ENCODE measurements around the gene DUSP19. TPM values are rescaled to one million over a fixed set of nuclear protein-coding genes. Genes with fewer than 3 reads are reported as not detected.
A peak's percentile ranks its signal among the peaks of the same experiment; 100 is the strongest.
"Not testable (repeated sequence)": the region's sequence is repeated elsewhere in the genome, so short reads cannot be mapped to it uniquely, and the experiment has no call there.

DUSP19 gene
- total and polyA plus RNA-seq, 2 donors from 2014 or later: 1.8 to 4.4 TPM

DNA sequence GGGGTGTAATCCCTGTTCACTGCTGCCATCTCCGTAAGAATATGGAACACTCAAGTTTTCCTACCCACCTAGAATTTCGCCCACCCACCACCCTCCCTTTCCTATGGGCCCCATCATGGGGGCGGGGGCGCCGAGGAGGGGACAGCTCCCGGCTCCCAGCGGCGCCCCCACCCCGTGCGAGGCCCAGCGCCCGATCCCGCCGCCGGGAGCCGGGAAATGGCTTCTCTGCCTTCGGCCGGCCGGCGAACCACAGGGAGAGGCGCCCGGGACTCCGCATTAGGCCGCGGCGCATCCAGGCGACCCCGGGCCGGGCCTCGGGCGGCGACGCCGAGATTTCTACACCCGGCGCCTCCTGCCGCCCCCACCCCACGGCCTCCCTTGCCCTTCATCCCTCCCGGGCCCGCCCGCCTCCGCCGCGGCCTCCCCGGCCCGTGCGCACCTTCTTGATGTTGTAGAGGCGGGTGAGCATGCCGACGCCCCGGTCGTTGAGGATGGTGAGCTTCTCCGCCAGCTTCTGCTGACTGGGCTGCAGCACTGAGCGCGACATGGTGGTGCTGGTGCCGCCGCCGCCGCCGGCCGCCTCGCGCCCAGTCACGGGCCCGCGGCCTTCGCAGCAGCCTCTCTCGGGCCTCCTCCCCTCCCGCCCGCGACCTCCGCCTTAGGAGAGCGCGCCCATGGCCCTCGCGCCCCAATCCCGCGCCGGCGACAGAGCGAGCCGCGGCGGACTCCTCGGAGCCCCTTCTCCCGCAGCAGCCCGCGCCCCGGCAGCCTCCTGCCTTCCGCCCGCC is 40.8 kb upstream of the DUSP19 start:
- Histone ChIP-seq H3K36me3 (ENCODE audit: control insufficient read depth in 2 of 3, insufficient read depth in 3 of 3, low read length in 3 of 3) (no peaks in the 10 kb centered on the region), H3K4me3 (ENCODE audit: low read length in 3 of 3) (peak overlapping the region; percentile 83 to 92 (median 88)), H3K9me3 (ENCODE audit: control insufficient read depth in 2 of 3, insufficient read depth in 1 of 3, low read length in 3 of 3) (no peaks in the 10 kb centered on the region), H3K9ac (ENCODE audit: low read length in 3 of 3) (peak overlapping the region; percentile 80 to 95 (median 85)), H3K27me3 (ENCODE audit: control insufficient read depth, insufficient read depth, low read length) (no peaks in the 10 kb centered on the region), H3K4me1 (ENCODE audit: control insufficient read depth in 2 of 3, insufficient read depth in 2 of 3, low read depth in 1 of 3, low read length in 3 of 3) (peaks cover 0 to 16% (median 6%) of the 10 kb centered on the region in 3 donors), H3K27ac (ENCODE audit: low read depth in 2 of 2, low read length in 2 of 2) (peak overlapping the region; percentile 96)
- peak in 2 of 5 donors; percentile 71 to 80 for DNase-seq
- intact Hi-C loops (cut with DNase I): no loop called here
- no peak for FAIRE-seq
- TF ChIP-seq CTCF (IDR thresholded peaks at IDR 0.05; ENCODE audit: borderline replicate concordance, extremely low read depth, insufficient read depth): no peak

DNA sequence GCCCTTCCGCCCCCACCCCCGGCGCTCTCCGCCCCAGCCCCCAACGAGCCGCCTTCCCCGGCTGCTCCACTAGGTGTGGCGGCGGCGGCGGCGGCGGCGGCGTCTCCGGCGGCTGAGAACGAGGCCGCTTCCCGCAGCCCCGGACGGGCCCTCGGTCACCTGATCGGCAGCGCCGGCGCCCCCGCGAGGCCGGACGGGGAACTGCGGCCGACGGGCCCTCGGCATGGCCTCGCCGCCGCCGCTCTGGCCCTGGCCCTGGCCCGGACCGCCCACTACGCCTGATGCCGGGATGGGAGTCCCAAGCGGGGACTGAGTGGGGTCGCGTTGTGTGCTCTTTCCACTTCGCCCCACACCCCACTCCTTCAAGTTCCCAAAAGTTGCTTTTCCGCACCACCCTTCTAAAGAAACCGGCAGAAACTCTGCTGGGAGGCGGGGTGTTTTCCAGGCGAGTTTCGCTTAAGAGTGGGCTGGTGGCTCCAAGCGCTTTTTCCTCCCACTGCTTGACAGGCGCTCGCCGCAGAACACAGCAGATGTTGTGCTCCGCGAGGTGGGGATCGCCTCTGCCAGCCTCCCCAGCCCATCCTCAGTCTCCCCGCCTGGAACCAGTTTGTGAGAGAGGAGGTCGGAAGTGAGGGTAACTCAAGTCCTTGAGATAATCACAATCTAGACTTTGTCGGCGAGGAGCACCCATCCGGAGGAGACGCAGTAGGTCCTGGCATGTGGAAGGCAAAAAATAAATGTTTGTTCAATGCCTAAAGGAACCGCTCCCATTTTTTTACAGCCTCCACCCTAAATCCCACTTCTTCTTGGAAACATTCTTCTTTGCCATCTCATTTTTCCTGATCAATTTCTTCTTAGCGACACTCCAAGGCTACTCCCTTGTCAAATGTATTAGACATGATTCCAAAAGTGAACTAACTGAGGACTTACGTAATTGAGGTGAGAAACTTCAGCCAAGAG is 39.9 kb upstream of the DUSP19 start, which contains the start of gene NCKAP1:
Gene NCKAP1, minus strand, starts transcription at position 117 of the 960 bp plus-strand sequence. CDS start 358 bp downstream, outside the sequence.
- DNase-seq (peak; percentile 92 to 96 (median 95)), FAIRE-seq (no peak)
- intact Hi-C loops (cut with DNase I): no loop called here
- Histone ChIP-seq H3K27me3 (ENCODE audit: control insufficient read depth, insufficient read depth, low read length) (no peaks in the 10 kb centered on the region), H3K27ac (ENCODE audit: low read depth in 2 of 2, low read length in 2 of 2) (peak within 1 kb of the TSS; percentile 96), H3K4me3 (ENCODE audit: low read length in 3 of 3) (peak within 1 kb of the TSS; percentile 83 to 92 (median 88)), H3K9me3 (ENCODE audit: control insufficient read depth in 2 of 3, insufficient read depth in 1 of 3, low read length in 3 of 3) (no peaks in the 10 kb centered on the region), H3K36me3 (ENCODE audit: control insufficient read depth in 2 of 3, insufficient read depth in 3 of 3, low read length in 3 of 3) (no peaks in the 10 kb centered on the region), H3K4me1 (ENCODE audit: control insufficient read depth in 2 of 3, insufficient read depth in 2 of 3, low read depth in 1 of 3, low read length in 3 of 3) (peaks cover 0 to 16% (median 6%) of the 10 kb centered on the region in 3 donors), H3K9ac (ENCODE audit: low read length in 3 of 3) (peak within 1 kb of the TSS; percentile 80 to 95 (median 85))
- peak; percentile 91 for TF ChIP-seq CTCF (IDR thresholded peaks at IDR 0.05; ENCODE audit: borderline replicate concordance, extremely low read depth, insufficient read depth)

DNA sequence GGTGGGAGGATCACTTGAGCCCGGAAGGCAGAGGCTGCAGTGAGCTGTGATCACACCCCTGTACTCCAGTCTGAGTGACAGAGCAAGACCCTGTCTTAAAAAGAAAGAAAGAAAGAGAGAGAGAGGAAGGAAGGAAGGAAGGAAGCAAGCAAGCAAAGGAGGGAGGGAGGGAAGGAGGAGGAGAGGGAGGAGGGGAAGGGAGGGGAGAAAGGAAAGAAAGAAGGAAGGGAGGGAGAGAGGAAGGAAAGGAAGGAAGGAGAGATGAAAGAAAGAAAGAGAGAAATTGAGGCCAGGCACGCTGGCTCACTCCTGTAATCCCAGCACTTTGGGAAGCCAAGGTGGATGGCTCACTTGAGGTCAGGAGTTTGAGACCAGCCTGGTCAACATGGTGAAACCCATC is 37.9 kb upstream of the DUSP19 start:
- no peak overlapping the region for H3K4me3 ChIP-seq (ENCODE audit: low read length in 3 of 3)
- peaks cover 0 to 11% (median 2%) of the 10 kb centered on the region in 3 donors for H3K4me1 ChIP-seq (ENCODE audit: control insufficient read depth in 2 of 3, insufficient read depth in 2 of 3, low read depth in 1 of 3, low read length in 3 of 3)
- TF ChIP-seq CTCF (IDR thresholded peaks at IDR 0.05; ENCODE audit: borderline replicate concordance, extremely low read depth, insufficient read depth): no peak
- H3K36me3 ChIP-seq (ENCODE audit: control insufficient read depth in 2 of 3, insufficient read depth in 3 of 3, low read length in 3 of 3): no peaks in the 10 kb centered on the region
- H3K9ac ChIP-seq (ENCODE audit: low read length in 3 of 3): no peak overlapping the region
- H3K27me3 ChIP-seq (ENCODE audit: control insufficient read depth, insufficient read depth, low read length): no peaks in the 10 kb centered on the region
- H3K27ac ChIP-seq (ENCODE audit: low read depth in 2 of 2, low read length in 2 of 2): no peak overlapping the region
- DNase-seq (no peak), FAIRE-seq (no peak)
- intact Hi-C loops (cut with DNase I): no loop called here
- H3K9me3 ChIP-seq (ENCODE audit: control insufficient read depth in 2 of 3, insufficient read depth in 1 of 3, low read length in 3 of 3): no peaks in the 10 kb centered on the region

DNA sequence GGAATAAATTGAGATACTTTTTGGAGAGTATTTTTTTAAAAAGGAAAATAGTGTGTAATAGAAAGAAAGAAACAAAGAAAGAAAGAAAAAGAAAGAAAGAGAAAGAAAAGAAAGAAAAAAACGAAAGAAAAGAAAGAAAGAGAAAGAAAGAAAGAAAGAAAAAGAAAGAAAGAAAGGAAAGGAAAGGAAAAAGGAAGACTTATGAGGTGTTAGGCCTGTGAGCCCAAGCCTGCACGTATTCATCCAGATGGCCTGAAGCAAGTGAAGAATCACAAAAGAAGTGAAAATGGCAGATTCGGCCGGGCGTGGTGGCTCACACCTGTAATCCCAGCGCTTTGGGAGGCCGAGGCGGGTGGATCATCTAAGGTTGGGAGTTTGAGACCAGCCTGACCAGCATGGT is 35.0 kb upstream of the DUSP19 start:
- FAIRE-seq; DNase-seq; H3K4me3 ChIP-seq (ENCODE audit: low read length in 3 of 3); intact Hi-C loops (cut with DNase I); H3K27me3 ChIP-seq (ENCODE audit: control insufficient read depth, insufficient read depth, low read length); H3K27ac ChIP-seq (ENCODE audit: low read depth in 2 of 2, low read length in 2 of 2); H3K9ac ChIP-seq (ENCODE audit: low read length in 3 of 3); H3K4me1 ChIP-seq (ENCODE audit: control insufficient read depth in 2 of 3, insufficient read depth in 2 of 3, low read depth in 1 of 3, low read length in 3 of 3); H3K9me3 ChIP-seq (ENCODE audit: control insufficient read depth in 2 of 3, insufficient read depth in 1 of 3, low read length in 3 of 3); H3K36me3 ChIP-seq (ENCODE audit: control insufficient read depth in 2 of 3, insufficient read depth in 3 of 3, low read length in 3 of 3): not testable (repeated sequence)

DNA sequence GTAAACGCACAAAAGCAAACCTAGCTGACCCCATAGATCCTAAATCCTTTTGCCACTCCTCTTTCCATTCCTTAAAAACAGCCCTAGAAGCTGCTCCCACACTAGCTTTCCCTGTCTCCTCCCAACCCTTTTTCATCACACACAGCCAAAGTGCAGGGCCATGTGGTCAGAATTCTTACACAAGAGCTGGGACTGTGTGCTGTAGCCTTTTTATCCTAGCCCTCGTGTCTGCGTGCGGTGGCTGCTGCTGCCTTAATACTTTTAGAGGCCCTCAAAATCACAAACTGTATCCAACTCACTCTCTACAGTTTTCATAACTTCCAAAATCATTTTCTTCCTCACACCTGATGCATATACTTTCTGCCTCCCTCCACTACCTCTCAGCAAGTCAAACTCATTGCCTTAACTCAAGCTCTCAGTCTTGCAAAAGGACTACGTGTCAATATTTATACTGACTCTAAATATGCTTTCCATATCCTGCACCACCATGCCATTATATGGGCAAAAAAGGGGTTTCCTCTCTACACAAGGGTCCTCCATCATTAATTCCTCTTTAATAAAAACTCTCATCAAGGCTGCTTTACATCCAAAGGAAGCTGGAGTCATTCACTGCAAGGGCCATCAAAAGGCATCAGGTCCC is 30.9 kb upstream of the DUSP19 start:
- H3K9me3 ChIP-seq (ENCODE audit: control insufficient read depth in 2 of 3, insufficient read depth in 1 of 3, low read length in 3 of 3); DNase-seq; H3K4me1 ChIP-seq (ENCODE audit: control insufficient read depth in 2 of 3, insufficient read depth in 2 of 3, low read depth in 1 of 3, low read length in 3 of 3); H3K4me3 ChIP-seq (ENCODE audit: low read length in 3 of 3); H3K36me3 ChIP-seq (ENCODE audit: control insufficient read depth in 2 of 3, insufficient read depth in 3 of 3, low read length in 3 of 3); H3K27me3 ChIP-seq (ENCODE audit: control insufficient read depth, insufficient read depth, low read length); H3K9ac ChIP-seq (ENCODE audit: low read length in 3 of 3); intact Hi-C loops (cut with DNase I); H3K27ac ChIP-seq (ENCODE audit: low read depth in 2 of 2, low read length in 2 of 2); FAIRE-seq: not testable (repeated sequence)

Data from kidney (tissue), 14 donors.